Hepatocyte (in vitro differentiated cells): ENCODE data around the gene HNRNPA1L2.
"Not testable (repeated sequence)": the region's sequence is repeated elsewhere in the genome, so short reads cannot be mapped to it uniquely, and the experiment has no call there.

Experiments
- CTCF ChIP-seq: fragments of 200-600 bp; sonication (generic); IDR thresholded peaks from 2 replicates; pipeline ENCODE4 v1.5.1; 2016; ENCODE audit warnings: antibody characterized with exemption, mild to moderate bottlenecking; ENCODE audit not compliant: poor library complexity
- EZH2 ChIP-seq: fragments of 200-600 bp; sonication (generic); IDR thresholded peaks from 2 replicates; pipeline ENCODE4 v1.6.1; 2016; ENCODE audit warnings: antibody characterized with exemption, mild to moderate bottlenecking, borderline replicate concordance

- not testable (repeated sequence) for TF ChIP-seq CTCF, EZH2
Measured at GRCh38 chr13:52610158-52610557, 32.1 kb upstream of the HNRNPA1L2 start.
